GM23338 (cell line): ENCODE results near the gene SPEM2.

Experiments
- CREB1 ChIP-seq: fragments of 250-450 bp; sonication (Bioruptor Pico); IDR thresholded peaks from 2 replicates; pipeline ENCODE4 v1.5.0; 2020; ENCODE audit warnings: low read depth, mild to moderate bottlenecking, moderate library complexity
- EZH2 ChIP-seq: fragments of 200-600 bp; sonication (generic); IDR thresholded peaks from one replicate; pipeline ENCODE4 v1.8.0; 2017; ENCODE audit warnings: antibody characterized with exemption, mild to moderate bottlenecking, low read depth; ENCODE audit not compliant: unreplicated experiment
- EZH2phosphoT487 ChIP-seq: fragments of 200-600 bp; sonication (generic); IDR thresholded peaks from one replicate; pipeline ENCODE4 v1.8.1; 2018; ENCODE audit warnings: antibody characterized with exemption; ENCODE audit not compliant: unreplicated experiment
- JUNB ChIP-seq: IDR thresholded peaks from one replicate; pipeline ENCODE4 v1.6.1; 2016; ENCODE audit warnings: antibody characterized with exemption; ENCODE audit not compliant: unreplicated experiment
- NANOG ChIP-seq: IDR thresholded peaks from 2 replicates; pipeline ENCODE4 v1.6.1; 2016; ENCODE audit warnings: antibody characterized with exemption, borderline replicate concordance
- POLR2AphosphoS5 ChIP-seq: IDR thresholded peaks from 2 replicates; pipeline ENCODE4 v1.6.1; 2016; ENCODE audit warnings: antibody characterized with exemption, low read depth
- STAT1 ChIP-seq: IDR thresholded peaks from one replicate; pipeline ENCODE4 v1.6.1; 2016; ENCODE audit warnings: antibody characterized with exemption; ENCODE audit not compliant: unreplicated experiment
- ZNF114 ChIP-seq: fragments of 250-450 bp; sonication (Bioruptor Pico); IDR thresholded peaks from 2 replicates; pipeline ENCODE4 v1.5.0; 2020; ENCODE audit warnings: mild to moderate bottlenecking, moderate library complexity
- ZNF331 ChIP-seq: fragments of 250-450 bp; sonication (Bioruptor Pico); IDR thresholded peaks from 2 replicates; pipeline ENCODE4 v1.5.0; 2020; ENCODE audit warnings: low read depth, mild to moderate bottlenecking, moderate library complexity
- TF ChIP-seq, protein P1 (sequence below), 2 experiments: fragments of 200-600 bp in 1 of 2; sonication (generic) in 1 of 2; conservative IDR thresholded peaks; 2 replicates each; pipeline versions ENCODE4 v1.5.1 to v1.6.1; 2016 to 2017; ENCODE audit warnings: antibody characterized with exemption in 2 of 2, low read depth in 2 of 2, mild to moderate bottlenecking in 2 of 2, moderate library complexity in 1 of 2
- TF ChIP-seq, protein P2 (sequence below): IDR thresholded peaks from one replicate; pipeline ENCODE4 v1.6.1; 2018; ENCODE audit warnings: antibody characterized with exemption; ENCODE audit not compliant: unreplicated experiment
- TF ChIP-seq, protein P3 (sequence below): IDR thresholded peaks from 2 replicates; pipeline ENCODE4 v1.6.1; 2016; ENCODE audit warnings: antibody characterized with exemption
- TF ChIP-seq, protein P4 (sequence below): fragments of 250-450 bp; sonication (Bioruptor Pico); IDR thresholded peaks from 2 replicates; pipeline ENCODE4 v1.5.0; 2020; ENCODE audit warnings: mild to moderate bottlenecking, moderate library complexity

DNA sequence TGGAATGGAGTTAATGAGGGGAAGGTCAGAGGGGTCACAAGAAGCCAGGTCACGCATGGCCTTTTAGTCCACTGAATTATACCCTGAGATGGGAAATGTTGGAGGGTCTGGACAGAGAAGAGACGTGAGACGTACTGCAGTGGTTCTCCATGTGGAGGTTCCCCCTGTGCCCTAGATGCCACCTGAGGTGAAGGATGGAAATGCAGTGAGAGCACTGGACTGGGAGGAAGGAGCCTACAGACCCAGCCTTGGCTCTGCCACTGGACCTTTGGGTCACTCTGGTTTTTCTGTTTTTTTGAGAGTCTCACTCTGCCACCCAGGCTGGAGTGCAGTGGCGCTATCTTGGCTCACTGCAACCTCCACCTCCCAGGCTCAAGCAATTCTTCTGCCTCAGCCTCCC is 29.3 kb upstream of the SPEM2 start:
- TF ChIP-seq, protein P1, sequence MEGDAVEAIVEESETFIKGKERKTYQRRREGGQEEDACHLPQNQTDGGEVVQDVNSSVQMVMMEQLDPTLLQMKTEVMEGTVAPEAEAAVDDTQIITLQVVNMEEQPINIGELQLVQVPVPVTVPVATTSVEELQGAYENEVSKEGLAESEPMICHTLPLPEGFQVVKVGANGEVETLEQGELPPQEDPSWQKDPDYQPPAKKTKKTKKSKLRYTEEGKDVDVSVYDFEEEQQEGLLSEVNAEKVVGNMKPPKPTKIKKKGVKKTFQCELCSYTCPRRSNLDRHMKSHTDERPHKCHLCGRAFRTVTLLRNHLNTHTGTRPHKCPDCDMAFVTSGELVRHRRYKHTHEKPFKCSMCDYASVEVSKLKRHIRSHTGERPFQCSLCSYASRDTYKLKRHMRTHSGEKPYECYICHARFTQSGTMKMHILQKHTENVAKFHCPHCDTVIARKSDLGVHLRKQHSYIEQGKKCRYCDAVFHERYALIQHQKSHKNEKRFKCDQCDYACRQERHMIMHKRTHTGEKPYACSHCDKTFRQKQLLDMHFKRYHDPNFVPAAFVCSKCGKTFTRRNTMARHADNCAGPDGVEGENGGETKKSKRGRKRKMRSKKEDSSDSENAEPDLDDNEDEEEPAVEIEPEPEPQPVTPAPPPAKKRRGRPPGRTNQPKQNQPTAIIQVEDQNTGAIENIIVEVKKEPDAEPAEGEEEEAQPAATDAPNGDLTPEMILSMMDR (conservative IDR thresholded peaks at IDR 0.05; ENCODE audit: low read depth in 2 of 2): no peak
- no peak for TF ChIP-seq EZH2
- TF ChIP-seq POLR2AphosphoS5: no peak
- TF ChIP-seq, protein P2, sequence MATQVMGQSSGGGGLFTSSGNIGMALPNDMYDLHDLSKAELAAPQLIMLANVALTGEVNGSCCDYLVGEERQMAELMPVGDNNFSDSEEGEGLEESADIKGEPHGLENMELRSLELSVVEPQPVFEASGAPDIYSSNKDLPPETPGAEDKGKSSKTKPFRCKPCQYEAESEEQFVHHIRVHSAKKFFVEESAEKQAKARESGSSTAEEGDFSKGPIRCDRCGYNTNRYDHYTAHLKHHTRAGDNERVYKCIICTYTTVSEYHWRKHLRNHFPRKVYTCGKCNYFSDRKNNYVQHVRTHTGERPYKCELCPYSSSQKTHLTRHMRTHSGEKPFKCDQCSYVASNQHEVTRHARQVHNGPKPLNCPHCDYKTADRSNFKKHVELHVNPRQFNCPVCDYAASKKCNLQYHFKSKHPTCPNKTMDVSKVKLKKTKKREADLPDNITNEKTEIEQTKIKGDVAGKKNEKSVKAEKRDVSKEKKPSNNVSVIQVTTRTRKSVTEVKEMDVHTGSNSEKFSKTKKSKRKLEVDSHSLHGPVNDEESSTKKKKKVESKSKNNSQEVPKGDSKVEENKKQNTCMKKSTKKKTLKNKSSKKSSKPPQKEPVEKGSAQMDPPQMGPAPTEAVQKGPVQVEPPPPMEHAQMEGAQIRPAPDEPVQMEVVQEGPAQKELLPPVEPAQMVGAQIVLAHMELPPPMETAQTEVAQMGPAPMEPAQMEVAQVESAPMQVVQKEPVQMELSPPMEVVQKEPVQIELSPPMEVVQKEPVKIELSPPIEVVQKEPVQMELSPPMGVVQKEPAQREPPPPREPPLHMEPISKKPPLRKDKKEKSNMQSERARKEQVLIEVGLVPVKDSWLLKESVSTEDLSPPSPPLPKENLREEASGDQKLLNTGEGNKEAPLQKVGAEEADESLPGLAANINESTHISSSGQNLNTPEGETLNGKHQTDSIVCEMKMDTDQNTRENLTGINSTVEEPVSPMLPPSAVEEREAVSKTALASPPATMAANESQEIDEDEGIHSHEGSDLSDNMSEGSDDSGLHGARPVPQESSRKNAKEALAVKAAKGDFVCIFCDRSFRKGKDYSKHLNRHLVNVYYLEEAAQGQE: no peak
- TF ChIP-seq EZH2phosphoT487: no peak
- no peak for TF ChIP-seq CREB1 (CRISPR knock-in tag)
- no peak for TF ChIP-seq NANOG
- no peak for TF ChIP-seq STAT1
- no peak for TF ChIP-seq JUNB
- no peak for TF ChIP-seq ZNF114 (CRISPR knock-in tag)
- no peak for TF ChIP-seq ZNF331
- TF ChIP-seq, protein P3, sequence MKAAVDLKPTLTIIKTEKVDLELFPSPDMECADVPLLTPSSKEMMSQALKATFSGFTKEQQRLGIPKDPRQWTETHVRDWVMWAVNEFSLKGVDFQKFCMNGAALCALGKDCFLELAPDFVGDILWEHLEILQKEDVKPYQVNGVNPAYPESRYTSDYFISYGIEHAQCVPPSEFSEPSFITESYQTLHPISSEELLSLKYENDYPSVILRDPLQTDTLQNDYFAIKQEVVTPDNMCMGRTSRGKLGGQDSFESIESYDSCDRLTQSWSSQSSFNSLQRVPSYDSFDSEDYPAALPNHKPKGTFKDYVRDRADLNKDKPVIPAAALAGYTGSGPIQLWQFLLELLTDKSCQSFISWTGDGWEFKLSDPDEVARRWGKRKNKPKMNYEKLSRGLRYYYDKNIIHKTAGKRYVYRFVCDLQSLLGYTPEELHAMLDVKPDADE: no peak
- TF ChIP-seq, protein P4, sequence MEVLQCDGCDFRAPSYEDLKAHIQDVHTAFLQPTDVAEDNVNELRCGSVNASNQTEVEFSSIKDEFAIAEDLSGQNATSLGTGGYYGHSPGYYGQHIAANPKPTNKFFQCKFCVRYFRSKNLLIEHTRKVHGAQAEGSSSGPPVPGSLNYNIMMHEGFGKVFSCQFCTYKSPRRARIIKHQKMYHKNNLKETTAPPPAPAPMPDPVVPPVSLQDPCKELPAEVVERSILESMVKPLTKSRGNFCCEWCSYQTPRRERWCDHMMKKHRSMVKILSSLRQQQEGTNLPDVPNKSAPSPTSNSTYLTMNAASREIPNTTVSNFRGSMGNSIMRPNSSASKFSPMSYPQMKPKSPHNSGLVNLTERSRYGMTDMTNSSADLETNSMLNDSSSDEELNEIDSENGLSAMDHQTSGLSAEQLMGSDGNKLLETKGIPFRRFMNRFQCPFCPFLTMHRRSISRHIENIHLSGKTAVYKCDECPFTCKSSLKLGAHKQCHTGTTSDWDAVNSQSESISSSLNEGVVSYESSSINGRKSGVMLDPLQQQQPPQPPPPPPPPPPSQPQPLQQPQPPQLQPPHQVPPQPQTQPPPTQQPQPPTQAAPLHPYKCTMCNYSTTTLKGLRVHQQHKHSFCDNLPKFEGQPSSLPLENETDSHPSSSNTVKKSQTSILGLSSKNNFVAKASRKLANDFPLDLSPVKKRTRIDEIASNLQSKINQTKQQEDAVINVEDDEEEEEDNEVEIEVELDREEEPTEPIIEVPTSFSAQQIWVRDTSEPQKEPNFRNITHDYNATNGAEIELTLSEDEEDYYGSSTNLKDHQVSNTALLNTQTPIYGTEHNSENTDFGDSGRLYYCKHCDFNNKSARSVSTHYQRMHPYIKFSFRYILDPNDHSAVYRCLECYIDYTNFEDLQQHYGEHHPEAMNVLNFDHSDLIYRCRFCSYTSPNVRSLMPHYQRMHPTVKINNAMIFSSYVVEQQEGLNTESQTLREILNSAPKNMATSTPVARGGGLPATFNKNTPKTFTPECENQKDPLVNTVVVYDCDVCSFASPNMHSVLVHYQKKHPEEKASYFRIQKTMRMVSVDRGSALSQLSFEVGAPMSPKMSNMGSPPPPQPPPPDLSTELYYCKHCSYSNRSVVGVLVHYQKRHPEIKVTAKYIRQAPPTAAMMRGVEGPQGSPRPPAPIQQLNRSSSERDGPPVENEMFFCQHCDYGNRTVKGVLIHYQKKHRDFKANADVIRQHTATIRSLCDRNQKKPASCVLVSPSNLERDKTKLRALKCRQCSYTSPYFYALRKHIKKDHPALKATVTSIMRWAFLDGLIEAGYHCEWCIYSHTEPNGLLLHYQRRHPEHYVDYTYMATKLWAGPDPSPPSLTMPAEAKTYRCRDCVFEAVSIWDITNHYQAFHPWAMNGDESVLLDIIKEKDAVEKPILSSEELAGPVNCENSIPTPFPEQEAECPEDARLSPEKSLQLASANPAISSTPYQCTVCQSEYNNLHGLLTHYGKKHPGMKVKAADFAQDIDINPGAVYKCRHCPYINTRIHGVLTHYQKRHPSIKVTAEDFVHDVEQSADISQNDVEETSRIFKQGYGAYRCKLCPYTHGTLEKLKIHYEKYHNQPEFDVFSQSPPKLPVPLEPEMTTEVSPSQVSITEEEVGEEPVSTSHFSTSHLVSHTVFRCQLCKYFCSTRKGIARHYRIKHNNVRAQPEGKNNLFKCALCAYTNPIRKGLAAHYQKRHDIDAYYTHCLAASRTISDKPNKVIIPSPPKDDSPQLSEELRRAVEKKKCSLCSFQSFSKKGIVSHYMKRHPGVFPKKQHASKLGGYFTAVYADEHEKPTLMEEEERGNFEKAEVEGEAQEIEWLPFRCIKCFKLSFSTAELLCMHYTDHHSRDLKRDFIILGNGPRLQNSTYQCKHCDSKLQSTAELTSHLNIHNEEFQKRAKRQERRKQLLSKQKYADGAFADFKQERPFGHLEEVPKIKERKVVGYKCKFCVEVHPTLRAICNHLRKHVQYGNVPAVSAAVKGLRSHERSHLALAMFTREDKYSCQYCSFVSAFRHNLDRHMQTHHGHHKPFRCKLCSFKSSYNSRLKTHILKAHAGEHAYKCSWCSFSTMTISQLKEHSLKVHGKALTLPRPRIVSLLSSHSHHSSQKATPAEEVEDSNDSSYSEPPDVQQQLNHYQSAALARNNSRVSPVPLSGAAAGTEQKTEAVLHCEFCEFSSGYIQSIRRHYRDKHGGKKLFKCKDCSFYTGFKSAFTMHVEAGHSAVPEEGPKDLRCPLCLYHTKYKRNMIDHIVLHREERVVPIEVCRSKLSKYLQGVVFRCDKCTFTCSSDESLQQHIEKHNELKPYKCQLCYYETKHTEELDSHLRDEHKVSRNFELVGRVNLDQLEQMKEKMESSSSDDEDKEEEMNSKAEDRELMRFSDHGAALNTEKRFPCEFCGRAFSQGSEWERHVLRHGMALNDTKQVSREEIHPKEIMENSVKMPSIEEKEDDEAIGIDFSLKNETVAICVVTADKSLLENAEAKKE (CRISPR knock-in tag): no peak
